Measurements from ENCODE around the gene CEP55. TPM values are rescaled to one million over a fixed set of nuclear protein-coding genes. Genes with fewer than 3 reads are reported as not detected.

Gene CEP55
- polyA plus RNA-seq, 2 of the 4 experiments (the other 2 are of a cell fraction) = 52.4 to 87.0 TPM

GRCh38 chr10:93567277-93568104, 71.1 kb downstream of the CEP55 start:
- Histone ChIP-seq H3K9me3 (no peaks in the 10 kb centered on the region), H3K4me2 (peak overlapping the region; percentile 74), H3K4me1 (no peaks in the 10 kb centered on the region), H3K27ac (no peak overlapping the region), H3K4me3 (peak overlapping the region; percentile 33)
- WGBS (ENCODE audit: missing lambda C conversion rate) = 71% methylated on average over 33 of the region's 33 CpGs
- FAIRE-seq (no peak), ATAC-seq (no peak), DNase-seq (ENCODE audit: low read depth in 1 of 2, low spot score in 1 of 2) (no peak)
- TF ChIP-seq, protein P1, sequence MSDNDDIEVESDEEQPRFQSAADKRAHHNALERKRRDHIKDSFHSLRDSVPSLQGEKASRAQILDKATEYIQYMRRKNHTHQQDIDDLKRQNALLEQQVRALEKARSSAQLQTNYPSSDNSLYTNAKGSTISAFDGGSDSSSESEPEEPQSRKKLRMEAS (IDR thresholded peaks at IDR 0.05) = no peak
- TF ChIP-seq PHF8 (IDR thresholded peaks at IDR 0.05; ENCODE audit: borderline replicate concordance, low read depth) (no peak), HEYL (CRISPR knock-in tag; IDR thresholded peaks at IDR 0.05) (no peak), REST (IDR thresholded peaks at IDR 0.05) (no peak), NFE2L2 (conservative IDR thresholded peaks at IDR 0.05; ENCODE audit: low read length) (no peak)
- ChIA-PET CTCF (interaction anchor here (0.8 to 1.5 kb wide), 3 partner anchors 12 to 113 kb away, joined by 3 to 5 read pairs (median 3); no protein-coding TSS in a partner anchor), POLR2A (no interaction called here)

- Histone ChIP-seq H3K9me3 (no peaks in the 10 kb centered on the region), H3K4me1 (no peaks in the 10 kb centered on the region), H3K4me2 (no peak overlapping the region), H3K27ac (no peak overlapping the region), H3K4me3 (no peak overlapping the region)
- DNase-seq (ENCODE audit: low read depth in 1 of 2, low spot score in 1 of 2) (no peak), FAIRE-seq (no peak), ATAC-seq (no peak)
- ChIA-PET POLR2A (no interaction called here), CTCF (interaction anchor here (0.6 to 1.5 kb wide), 4 partner anchors 11 to 137 kb away, joined by 3 to 5 read pairs (median 3); no protein-coding TSS in a partner anchor)
- TF ChIP-seq POLR2AphosphoS2 (conservative IDR thresholded peaks at IDR 0.05; ENCODE audit: low read length) = no peak
- no peak for TF ChIP-seq HOXB5 (CRISPR knock-in tag; IDR thresholded peaks at IDR 0.05)
- no peak for TF ChIP-seq NPAS2 (CRISPR knock-in tag; IDR thresholded peaks at IDR 0.05; ENCODE audit: borderline replicate concordance)
- TF ChIP-seq ELK1 (IDR thresholded peaks at IDR 0.05; ENCODE audit: low read depth, low read length) = no peak
- no peak for TF ChIP-seq CHD2 (IDR thresholded peaks at IDR 0.05; ENCODE audit: low read length, partially characterized antibody)
- no peak for TF ChIP-seq CTCF (IDR thresholded peaks at IDR 0.05)
- no peak for TF ChIP-seq NFE2L2 (conservative IDR thresholded peaks at IDR 0.05; ENCODE audit: low read length)
- no peak for TF ChIP-seq TFCP2L1 (CRISPR knock-in tag; IDR thresholded peaks at IDR 0.05)
- no peak for TF ChIP-seq ZFP36 (IDR thresholded peaks at IDR 0.05; ENCODE audit: borderline replicate concordance, partially characterized antibody)
- no peak for TF ChIP-seq FOSB (CRISPR knock-in tag; IDR thresholded peaks at IDR 0.05)
- no peak for TF ChIP-seq TP53 (CRISPR knock-in tag; IDR thresholded peaks at IDR 0.05)
- TF ChIP-seq POLR2A (IDR thresholded peaks at IDR 0.05; ENCODE audit: low read length) = no peak
- TF ChIP-seq, protein P2, sequence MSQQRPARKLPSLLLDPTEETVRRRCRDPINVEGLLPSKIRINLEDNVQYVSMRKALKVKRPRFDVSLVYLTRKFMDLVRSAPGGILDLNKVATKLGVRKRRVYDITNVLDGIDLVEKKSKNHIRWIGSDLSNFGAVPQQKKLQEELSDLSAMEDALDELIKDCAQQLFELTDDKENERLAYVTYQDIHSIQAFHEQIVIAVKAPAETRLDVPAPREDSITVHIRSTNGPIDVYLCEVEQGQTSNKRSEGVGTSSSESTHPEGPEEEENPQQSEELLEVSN (IDR thresholded peaks at IDR 0.05; ENCODE audit: borderline replicate concordance, low read depth) = no peak
- no peak for TF ChIP-seq SMC3 (IDR thresholded peaks at IDR 0.05)
- no peak for TF ChIP-seq HEYL (CRISPR knock-in tag; IDR thresholded peaks at IDR 0.05)
- TF ChIP-seq ZNF302 (CRISPR knock-in tag; IDR thresholded peaks at IDR 0.05) = no peak
- no peak for TF ChIP-seq CHD4 (IDR thresholded peaks at IDR 0.05; ENCODE audit: borderline replicate concordance)
- no peak for TF ChIP-seq SREBF2 (IDR thresholded peaks at IDR 0.05)
- WGBS (ENCODE audit: missing lambda C conversion rate) = 86% methylated on average over 21 of the region's 21 CpGs
Observed at GRCh38 chr10:93568105-93568390, 71.6 kb downstream of the CEP55 start.
